Endothelial cell (in vitro differentiated cells): ENCODE results near the gene CEP170B. TPM values are rescaled to one million over a fixed set of nuclear protein-coding genes. Genes with fewer than 3 reads are reported as not detected.

ENCODE experiments used
- DNase-seq: peaks from one replicate; pipeline ENCODE4 v3.0.0; 2021; ENCODE audit warnings: low spot score
- H3K27ac Mint-ChIP-seq: one replicate; pipeline ENCODE4 v1.8.0; 2021; ENCODE audit warnings: mixed read lengths, inconsistent platforms; ENCODE audit not compliant: unreplicated experiment
- H3K27me3 Mint-ChIP-seq: one replicate; pipeline ENCODE4 v1.8.0; 2021; ENCODE audit warnings: mild to moderate bottlenecking, moderate library complexity, mixed read lengths, inconsistent platforms; ENCODE audit not compliant: unreplicated experiment
- H3K36me3 Mint-ChIP-seq: one replicate; pipeline ENCODE4 v1.8.0; 2021; ENCODE audit warnings: mild to moderate bottlenecking, low read depth, mixed read lengths, inconsistent platforms; ENCODE audit not compliant: unreplicated experiment
- H3K4me1 Mint-ChIP-seq: one replicate; pipeline ENCODE4 v1.8.0; 2021; ENCODE audit warnings: mild to moderate bottlenecking, mixed read lengths, inconsistent platforms; ENCODE audit not compliant: unreplicated experiment
- H3K4me3 Mint-ChIP-seq: one replicate; pipeline ENCODE4 v1.8.0; 2021; ENCODE audit warnings: mild to moderate bottlenecking, mixed read lengths, inconsistent platforms; ENCODE audit not compliant: unreplicated experiment
- H3K9me3 Mint-ChIP-seq: one replicate; pipeline ENCODE4 v1.8.0; 2021; ENCODE audit warnings: mixed read lengths, inconsistent platforms; ENCODE audit not compliant: unreplicated experiment
- CTCF ChIP-seq: fragments of 200-600 bp; sonication (generic); IDR thresholded peaks from one replicate; pipeline ENCODE4 v1.5.0; 2021; ENCODE audit warnings: antibody characterized with exemption; ENCODE audit not compliant: unreplicated experiment
- total RNA-seq: library from RNA; stranded (reverse); fragmentation: NEBNext Ultra II Directional; extraction: Animal tissue kit (Norgen Biotek cat#: 25700); gene quantifications from one replicate; pipeline ENCODE4 v1.2.1, GENCODE V29; 2021; ENCODE audit not compliant: unreplicated experiment

Gene CEP170B
- total RNA-seq, 1 donor from 2014 or later: 11.3 TPM

GRCh38 chr14:104891121-104891551 lies 26.1 kb downstream of the CEP170B start:
- no peaks in the 10 kb centered on the region for H3K9me3 Mint-ChIP-seq
- H3K27ac Mint-ChIP-seq: no peak overlapping the region
- H3K4me3 Mint-ChIP-seq: no peak overlapping the region
- no peaks in the 10 kb centered on the region for H3K4me1 Mint-ChIP-seq
- no peak for DNase-seq
- H3K27me3 Mint-ChIP-seq: peaks cover 1% of the 10 kb centered on the region
- TF ChIP-seq CTCF: no peak
- no peaks in the 10 kb centered on the region for H3K36me3 Mint-ChIP-seq

GRCh38 chr14:104891664-104892530 lies 26.8 kb downstream of the CEP170B start:
- TF ChIP-seq CTCF: no peak
- Mint-ChIP-seq H3K36me3 (peaks cover 3% of the 10 kb centered on the region), H3K27ac (no peak overlapping the region), H3K4me1 (no peaks in the 10 kb centered on the region), H3K27me3 (peaks cover 1% of the 10 kb centered on the region), H3K9me3 (no peaks in the 10 kb centered on the region), H3K4me3 (no peak overlapping the region)
- peak; percentile 3 for DNase-seq

DNA sequence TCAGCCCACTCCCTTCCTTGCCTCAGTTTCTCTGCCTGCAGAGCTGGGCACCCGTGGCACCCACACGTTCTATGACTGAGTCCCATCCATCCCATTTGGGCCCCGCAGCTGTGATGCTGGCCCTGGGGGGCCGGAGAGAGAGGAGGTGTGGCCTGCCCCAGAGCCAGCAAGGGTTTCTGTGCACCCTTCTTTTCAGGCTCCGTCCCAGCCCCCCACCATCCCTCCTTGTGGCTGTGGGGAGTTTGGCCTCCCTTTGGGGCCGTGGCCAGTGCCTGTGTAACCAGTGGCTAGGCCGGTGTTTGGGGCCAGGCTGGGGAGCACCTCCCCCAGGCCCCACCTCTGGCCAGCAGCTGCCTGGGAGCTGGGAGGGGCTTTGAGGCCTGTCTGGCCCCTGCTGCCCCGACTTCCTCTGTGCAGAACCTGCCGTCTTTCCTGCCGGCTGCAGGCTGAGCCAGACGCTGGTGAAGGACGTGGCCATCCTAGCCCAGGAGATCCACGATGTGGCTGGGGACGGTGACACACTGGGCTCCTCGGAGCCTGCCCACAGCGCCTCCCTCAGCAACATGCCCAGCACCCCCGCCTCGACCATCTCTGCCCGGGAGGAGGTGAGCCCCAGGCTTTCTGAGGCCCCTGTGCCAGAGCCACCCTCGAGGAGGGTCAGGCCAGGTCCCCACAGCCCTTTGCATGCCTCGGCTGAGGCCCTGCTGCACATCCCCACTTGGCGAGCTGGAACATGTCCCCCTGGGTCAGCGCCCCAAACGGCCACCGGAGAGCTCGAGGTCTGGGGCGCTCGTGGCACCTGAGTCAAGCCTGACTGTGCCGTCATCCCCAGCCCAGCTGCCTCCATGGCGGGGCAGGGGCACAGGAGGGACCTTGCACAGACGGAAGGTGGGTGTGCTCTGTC lies 27.7 kb downstream of the CEP170B start:
- DNase-seq: peak; percentile 5
- TF ChIP-seq CTCF: no peak
- Mint-ChIP-seq H3K4me3 (no peak overlapping the region), H3K27ac (no peak overlapping the region), H3K4me1 (no peaks in the 10 kb centered on the region), H3K27me3 (peaks cover 1% of the 10 kb centered on the region), H3K36me3 (peaks cover 3% of the 10 kb centered on the region), H3K9me3 (no peaks in the 10 kb centered on the region)

- H3K36me3 Mint-ChIP-seq: peaks cover 3% of the 10 kb centered on the region
- H3K4me1 Mint-ChIP-seq: no peaks in the 10 kb centered on the region
- H3K4me3 Mint-ChIP-seq: no peak overlapping the region
- peak; percentile 3 for DNase-seq
- TF ChIP-seq CTCF: no peak
- H3K9me3 Mint-ChIP-seq: no peaks in the 10 kb centered on the region
- H3K27me3 Mint-ChIP-seq: peaks cover 3% of the 10 kb centered on the region
- H3K27ac Mint-ChIP-seq: no peak overlapping the region
Measured at GRCh38 chr14:104893435-104894207, 28.6 kb downstream of the CEP170B start.
